Measurements from ENCODE around the gene SGCA.

SGCA gene

DNA sequence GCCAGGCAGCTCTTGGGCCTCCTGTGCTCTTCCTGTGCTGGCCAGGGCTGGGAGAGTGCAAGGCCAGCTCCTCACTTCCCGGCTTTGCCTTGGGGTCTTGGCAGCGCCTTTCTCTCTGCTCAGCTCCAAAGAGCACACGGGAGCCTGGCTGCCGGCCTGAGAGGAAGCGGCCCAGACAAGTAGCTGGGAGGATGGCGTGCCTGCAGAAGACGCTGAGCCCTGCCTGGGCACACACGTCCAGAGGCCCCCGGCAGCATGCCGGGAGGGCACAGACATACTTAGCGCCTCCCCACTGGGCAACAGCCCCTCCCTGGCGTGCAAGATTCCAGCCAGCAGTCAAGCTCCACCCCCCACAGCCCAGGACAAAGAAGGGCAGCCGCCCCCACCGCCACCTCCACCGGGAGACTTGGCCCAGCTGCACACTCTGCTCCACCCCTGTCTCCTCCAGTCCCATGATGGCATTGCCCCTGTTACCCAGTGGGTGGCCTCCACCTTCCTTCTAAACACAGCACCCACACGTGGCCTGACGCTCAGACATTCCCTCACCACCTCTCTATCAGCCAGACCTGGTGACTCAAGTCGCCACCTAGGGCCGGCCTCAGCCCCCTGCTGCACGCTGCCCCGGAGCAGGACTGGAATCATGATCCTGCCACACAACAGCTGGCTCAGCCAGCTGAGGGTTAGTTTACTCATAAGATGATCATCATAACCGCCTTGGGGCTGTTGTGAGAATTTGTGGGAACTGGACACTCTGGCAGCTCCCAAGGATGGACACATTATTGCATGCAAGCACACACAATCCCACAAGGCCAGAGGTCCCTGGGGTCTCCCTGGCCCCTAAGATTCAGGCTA is 12.4 kb downstream of the SGCA start:
- Mint-ChIP-seq H3K27ac (no peak overlapping the region), H3K36me3 (no peaks in the 10 kb centered on the region), H3K4me3 (peak overlapping the region; percentile 36), H3K9me3 (no peaks in the 10 kb centered on the region), H3K4me1 (peaks cover 15% of the 10 kb centered on the region)
- no peak for DNase-seq (ENCODE audit: low spot score in 2 of 2)
- peak; percentile 83 for ATAC-seq

DNA sequence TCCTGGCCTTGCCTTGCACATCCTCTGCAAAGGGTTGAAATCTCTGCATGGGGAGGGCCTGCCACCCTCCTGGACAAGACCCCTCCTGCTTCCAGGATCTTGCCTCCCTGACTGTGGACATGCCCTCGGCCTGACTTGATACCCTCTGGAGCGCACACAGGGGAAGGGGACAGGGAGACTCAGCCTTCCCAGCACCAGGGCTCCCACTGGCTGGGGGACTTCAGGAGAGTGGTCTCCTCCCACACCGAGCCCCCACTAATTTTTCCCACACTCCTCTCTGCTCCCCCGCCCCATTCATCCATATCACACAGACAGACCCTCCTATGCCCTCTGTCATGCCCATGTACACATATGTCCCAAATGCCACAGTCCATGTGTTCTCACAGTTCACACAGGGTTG is 14.3 kb downstream of the SGCA start:
- no peak for ATAC-seq

DNA sequence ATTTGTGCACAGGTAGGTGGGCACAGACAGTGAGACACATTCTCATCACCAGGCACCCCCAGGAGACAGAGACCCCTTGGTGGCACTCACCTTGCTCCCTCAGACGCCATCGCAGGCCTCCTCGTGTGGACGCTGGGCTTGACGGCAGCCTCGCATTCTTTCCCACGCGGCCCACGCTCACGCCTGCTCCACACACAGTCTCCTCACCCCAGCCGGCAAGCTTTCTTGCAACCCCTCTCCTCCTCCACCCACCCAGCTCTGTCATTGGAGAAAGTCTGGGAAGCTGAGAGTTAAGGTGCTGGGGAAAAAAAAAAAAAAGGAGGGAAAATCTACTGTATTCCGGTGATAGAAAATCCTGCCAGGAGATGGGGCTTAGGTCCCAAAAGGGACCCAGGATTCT is 14.8 kb downstream of the SGCA start:
- Mint-ChIP-seq H3K36me3 (no peaks in the 10 kb centered on the region), H3K27ac (no peak overlapping the region), H3K4me3 (no peak overlapping the region), H3K9me3 (no peaks in the 10 kb centered on the region), H3K4me1 (peaks cover 26% of the 10 kb centered on the region)
- ATAC-seq (no peak), DNase-seq (ENCODE audit: low spot score in 2 of 2) (no peak)

More for the DNA sequence above, 14.3 kb downstream of the SGCA start:
- DNase-seq (ENCODE audit: low spot score in 2 of 2), result no peak
- no peak overlapping the region for H3K27ac Mint-ChIP-seq
- H3K9me3 Mint-ChIP-seq, result no peaks in the 10 kb centered on the region
- peaks cover 26% of the 10 kb centered on the region for H3K4me1 Mint-ChIP-seq
- no peaks in the 10 kb centered on the region for H3K36me3 Mint-ChIP-seq
- no peak overlapping the region for H3K4me3 Mint-ChIP-seq

DNA sequence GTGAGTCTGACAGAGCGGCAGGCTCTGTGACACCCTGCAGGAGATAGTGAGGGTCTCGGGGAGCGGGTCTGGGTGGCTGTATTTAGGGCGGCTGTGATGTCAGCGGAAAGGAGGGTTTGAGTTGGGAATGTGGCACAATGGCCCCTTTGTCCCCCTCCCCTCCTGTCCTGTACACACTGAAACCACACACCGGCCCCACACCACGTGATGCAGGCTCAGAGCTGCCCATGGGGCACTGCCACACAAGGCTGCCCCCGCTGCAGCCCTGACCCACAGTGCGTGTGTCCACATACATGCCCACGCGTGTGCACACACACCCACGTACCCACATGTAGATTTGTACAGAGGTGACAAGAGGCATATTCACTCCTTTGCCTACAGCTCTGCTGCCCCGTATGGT is 15.3 kb downstream of the SGCA start:
- Mint-ChIP-seq H3K4me1 (peaks cover 26% of the 10 kb centered on the region), H3K4me3 (no peak overlapping the region), H3K9me3 (no peaks in the 10 kb centered on the region), H3K36me3 (no peaks in the 10 kb centered on the region), H3K27ac (no peak overlapping the region)
- ATAC-seq (no peak), DNase-seq (ENCODE audit: low spot score in 2 of 2) (no peak)

DNA sequence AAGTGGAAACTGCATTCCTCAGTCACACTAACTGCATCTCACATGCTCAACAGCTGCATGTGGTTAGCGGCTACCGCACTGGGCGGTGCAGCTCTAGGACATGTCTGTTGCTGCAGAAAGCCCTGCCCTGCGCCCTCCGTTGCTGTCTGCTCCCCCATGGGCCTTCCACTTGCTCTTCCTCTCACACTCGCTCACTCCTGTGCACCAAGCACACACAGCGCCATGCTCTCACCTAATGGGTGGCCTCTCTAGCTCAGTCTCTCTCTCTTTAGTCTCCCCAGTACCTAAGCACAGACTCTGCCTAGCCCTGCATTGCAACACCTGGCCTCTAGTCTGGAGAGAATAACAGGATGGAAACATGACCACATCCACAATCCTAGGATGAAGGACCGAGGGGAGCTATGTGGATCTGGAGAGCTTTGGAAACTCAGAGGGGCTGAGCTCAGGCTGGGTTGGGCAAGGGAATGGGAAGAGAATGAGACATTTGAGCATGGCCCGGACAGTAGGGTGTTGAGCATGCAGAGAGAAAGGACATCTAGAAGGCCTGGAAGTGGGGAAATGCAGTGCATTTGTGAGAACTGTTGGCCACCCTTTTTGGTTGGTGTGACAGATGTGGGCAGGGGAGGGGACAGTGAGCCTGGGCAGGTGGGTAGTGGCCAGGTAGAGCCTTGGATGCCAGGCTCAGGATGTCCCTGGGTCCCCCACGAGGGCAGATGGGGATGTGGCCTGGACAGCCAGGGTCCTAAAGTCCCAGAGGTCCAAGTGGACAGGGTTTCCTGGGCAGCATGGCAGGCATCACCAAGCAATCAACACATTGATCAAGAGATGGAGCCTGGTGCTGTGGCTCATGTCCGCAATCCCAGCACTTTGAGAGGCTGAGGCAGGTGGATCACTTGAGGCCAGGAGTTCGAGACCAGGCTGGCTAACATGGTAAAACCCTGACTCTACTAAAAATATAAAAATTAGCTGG is 16.1 kb downstream of the SGCA start:
- peaks cover 26% of the 10 kb centered on the region for H3K4me1 Mint-ChIP-seq
- ATAC-seq (no peak), DNase-seq (ENCODE audit: low spot score in 2 of 2) (no peak)
- no peaks in the 10 kb centered on the region for H3K36me3 Mint-ChIP-seq
- no peak overlapping the region for H3K27ac Mint-ChIP-seq
- H3K4me3 Mint-ChIP-seq, result no peak overlapping the region
- no peaks in the 10 kb centered on the region for H3K9me3 Mint-ChIP-seq

DNA sequence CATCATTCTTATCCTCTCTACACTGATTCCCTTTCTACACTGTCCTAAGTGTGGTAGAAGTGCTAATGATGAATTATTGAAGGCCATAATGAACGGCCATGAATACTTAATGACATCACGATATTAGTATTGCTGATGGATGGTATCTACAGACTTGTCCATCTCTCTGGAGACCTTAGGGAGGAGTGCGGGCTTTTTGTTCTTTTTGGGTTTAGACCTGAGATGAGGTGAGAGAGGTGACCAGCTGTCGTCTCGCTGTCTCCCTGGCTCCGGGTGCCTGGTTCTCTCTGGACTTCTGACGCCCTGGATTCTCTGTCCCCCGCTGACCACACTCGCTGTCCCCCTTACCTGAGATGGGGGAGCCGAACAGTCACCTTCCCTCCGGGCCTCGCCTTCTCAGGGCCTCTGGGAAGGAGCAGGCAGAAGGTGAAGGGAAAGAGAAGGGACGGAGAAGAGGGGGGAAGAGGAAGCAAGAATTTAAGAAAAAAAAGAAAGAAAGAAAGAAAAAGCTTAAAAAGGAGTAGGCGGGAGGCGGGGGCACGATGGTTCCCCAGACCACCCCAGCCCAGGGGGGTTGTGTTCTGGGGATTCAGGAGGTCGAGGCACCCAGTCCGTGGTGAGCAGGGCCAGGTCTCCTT is 17.1 kb downstream of the SGCA start:
- H3K4me3 Mint-ChIP-seq, result no peak overlapping the region
- no peak for ATAC-seq

DNA sequence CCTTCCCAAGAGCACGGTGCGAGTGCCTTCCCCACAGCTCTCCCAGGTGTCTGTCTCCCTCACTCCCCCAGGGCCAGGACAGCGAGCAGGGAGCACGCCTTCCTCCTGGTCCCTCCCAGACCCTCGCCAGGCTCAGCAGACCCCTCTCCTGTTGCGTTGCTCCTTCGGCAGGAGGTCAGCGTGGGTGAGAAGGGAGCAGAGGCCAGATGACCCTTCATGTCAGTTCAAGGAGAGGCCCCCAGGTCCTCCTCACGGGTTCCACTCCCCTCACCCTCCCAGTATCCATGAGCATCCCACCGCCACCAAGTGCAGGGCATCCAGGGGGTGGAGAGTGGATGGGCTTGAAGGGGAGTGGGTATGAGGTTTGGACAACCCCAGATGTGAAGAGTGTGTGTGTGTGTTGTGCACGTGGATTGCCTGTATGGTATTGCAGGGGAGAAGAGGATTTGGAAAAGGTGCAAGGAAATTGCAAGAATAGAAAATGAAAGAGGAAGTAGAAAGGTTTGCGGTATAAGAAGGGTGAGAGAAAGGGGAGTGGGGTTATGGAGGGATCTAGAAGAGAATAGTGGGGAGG is 17.7 kb downstream of the SGCA start:
- ATAC-seq, result no peak
- Mint-ChIP-seq H3K4me1 (peaks cover 19% of the 10 kb centered on the region), H3K4me3 (peak overlapping the region; percentile 7), H3K9me3 (no peaks in the 10 kb centered on the region), H3K36me3 (no peaks in the 10 kb centered on the region), H3K27ac (peak overlapping the region; percentile 33)
- no peak for DNase-seq (ENCODE audit: low spot score in 2 of 2)

More for the DNA sequence above, 17.1 kb downstream of the SGCA start:
- Mint-ChIP-seq H3K36me3 (no peaks in the 10 kb centered on the region), H3K9me3 (no peaks in the 10 kb centered on the region), H3K4me1 (peaks cover 25% of the 10 kb centered on the region), H3K27ac (no peak overlapping the region)
- no peak for DNase-seq (ENCODE audit: low spot score in 2 of 2)

DNA sequence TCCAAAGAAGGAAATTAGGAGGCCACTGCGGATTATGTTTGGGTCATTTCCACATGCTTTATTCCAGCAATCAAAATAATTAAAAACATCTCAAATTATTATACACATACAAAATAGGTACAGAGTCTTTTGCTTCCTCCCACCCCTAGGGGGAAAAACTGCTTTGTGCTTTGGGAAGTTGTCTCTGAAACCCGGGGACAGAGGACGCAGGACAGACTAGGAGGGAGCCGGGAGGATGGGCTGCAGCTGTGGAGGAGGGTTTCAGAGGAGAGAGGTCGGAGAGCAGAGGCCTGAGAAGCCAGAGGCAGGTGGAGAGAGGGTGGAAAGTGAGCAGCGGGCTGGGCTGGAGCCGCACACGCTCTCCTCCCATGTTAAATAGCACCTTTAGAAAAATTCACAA is 18.3 kb downstream of the SGCA start:
- ATAC-seq (no peak), DNase-seq (ENCODE audit: low spot score in 2 of 2) (no peak)
- Mint-ChIP-seq H3K36me3 (no peaks in the 10 kb centered on the region), H3K27ac (peak overlapping the region; percentile 33), H3K9me3 (no peaks in the 10 kb centered on the region), H3K4me3 (peak overlapping the region; percentile 7), H3K4me1 (peaks cover 17% of the 10 kb centered on the region)

DNA sequence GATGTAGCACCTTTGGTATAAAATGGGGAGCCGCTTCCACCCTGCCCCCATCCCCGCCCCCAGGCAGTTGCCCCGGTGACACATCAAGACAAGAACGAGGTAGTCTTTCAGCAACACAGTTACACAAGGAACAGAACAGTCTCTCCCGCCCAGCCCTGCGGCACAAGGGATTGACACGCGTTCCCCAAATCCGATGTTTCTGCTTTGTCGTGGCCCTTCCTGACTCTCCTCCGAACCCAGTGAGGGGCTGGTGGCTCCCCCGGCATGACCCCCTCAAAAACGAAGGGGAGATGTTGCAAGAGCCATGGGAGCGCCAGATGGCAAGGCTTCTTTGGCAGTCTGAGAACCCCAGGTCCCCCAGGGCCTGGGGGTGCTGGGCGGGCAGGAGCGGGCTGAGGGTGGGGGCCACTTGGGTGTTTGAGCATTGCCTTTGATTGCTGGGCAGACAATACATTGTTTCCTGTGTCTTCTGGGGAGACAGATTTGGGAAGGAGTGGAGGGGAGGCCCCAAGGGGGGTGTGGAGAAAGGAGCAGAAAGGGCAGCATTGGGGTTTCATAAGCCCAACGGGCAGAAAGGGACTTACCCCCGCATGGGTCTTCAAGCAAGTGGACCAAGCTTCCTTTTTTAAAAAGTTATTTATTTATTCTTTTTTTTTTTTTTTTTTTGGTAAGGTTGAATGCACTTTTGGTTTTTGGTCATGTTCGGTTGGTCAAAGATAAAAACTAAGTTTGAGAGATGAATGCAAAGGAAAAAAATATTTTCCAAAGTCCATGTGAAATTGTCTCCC is 19.0 kb downstream of the SGCA start:
- H3K27ac Mint-ChIP-seq, result no peak overlapping the region
- no peaks in the 10 kb centered on the region for H3K9me3 Mint-ChIP-seq

DNA sequence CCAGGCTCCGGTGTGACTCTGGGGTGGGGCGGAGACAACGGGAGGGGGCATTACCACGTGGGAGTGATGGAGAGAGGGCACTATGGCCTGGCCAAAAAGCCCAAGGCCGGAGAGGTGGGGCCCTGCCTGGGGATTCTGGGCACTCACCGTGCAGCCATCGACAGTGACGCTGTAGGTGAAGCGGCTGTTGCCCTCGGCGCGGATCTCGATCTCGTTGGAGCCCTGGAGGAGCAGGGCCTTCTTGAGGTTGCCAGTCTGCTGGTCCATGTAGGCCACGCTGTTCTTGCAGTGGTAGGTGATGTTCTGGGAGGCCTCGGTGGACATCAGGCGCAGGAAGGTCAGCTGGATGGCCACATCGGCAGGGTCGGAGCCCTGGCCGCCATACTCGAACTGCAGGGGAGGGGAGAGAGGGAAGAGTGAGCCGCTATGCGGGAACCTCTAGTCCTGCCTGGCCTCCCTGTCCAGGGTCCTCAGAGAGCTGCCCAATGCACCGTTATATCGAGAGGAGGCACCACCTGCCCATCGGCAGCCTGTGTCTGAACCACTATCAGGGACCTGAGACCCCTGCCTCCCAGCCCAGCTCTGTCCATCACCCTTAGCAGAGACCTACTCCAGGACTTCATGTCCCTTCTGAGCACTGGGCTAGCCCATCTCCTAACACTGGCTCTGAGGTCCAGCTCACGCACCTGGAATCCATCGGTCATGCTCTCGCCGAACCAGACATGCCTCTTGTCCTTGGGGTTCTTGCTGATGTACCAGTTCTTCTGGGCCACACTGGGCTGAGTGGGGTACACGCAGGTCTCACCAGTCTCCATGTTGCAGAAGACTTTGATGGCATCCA is 20.0 kb downstream of the SGCA start:
- DNase-seq (ENCODE audit: low spot score in 2 of 2), result no peak
- Mint-ChIP-seq H3K9me3 (no peaks in the 10 kb centered on the region), H3K36me3 (no peaks in the 10 kb centered on the region), H3K4me3 (no peak overlapping the region), H3K27ac (no peak overlapping the region), H3K4me1 (peaks cover 17% of the 10 kb centered on the region)
- ATAC-seq, result no peak

More for the DNA sequence above, 19.0 kb downstream of the SGCA start:
- Mint-ChIP-seq H3K4me3 (no peak overlapping the region), H3K36me3 (no peaks in the 10 kb centered on the region), H3K4me1 (peaks cover 17% of the 10 kb centered on the region)
- no peak for DNase-seq (ENCODE audit: low spot score in 2 of 2)
- ATAC-seq, result no peak

DNA sequence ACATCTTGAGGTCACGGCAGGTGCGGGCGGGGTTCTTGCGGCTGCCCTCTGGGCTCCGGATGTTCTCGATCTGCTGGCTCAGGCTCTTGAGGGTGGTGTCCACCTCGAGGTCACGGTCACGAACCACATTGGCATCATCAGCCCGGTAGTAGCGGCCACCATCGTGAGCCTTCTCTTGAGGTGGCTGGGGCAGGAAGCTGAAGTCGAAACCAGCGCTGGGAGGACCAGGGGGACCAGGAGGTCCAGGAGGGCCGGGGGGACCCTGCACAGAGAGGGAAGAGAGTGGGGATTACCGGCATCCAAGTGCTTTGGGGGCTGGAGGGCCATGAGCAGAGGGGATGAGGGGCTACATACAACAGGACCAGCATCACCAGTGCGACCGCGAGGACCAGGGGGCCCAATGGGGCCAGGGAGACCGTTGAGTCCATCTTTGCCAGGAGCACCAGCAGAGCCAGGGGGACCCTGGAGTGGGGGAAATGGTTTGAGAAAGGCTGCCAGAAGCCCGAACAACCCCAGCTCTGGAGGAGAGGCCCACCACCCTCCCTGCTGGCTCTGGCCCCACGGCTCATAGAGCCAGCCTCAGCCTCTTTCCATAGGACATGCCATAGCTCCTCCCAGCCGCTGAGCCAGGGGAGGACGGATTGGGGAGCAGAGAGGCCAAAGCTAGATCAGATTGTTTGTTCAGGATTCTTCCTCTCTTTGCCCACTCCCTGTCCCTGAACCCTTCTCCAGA is 21.0 kb downstream of the SGCA start:
- no peaks in the 10 kb centered on the region for H3K9me3 Mint-ChIP-seq
- no peak for DNase-seq (ENCODE audit: low spot score in 2 of 2)

DNA sequence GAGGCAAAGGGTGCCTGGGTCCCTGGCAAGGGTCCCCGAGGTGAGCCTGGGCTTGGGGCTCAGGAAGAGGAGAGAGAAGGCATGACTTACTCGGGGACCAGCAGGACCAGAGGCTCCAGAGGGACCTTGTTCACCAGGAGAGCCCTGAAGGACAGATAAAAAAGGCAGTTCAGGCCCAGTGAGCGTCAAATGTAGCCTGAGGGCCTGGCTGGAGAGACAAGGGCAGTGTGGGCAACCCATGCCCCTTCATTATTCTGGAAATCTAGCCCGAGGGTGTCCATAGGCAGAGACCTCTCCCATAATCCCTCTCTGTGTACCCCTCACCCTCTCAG is 21.6 kb downstream of the SGCA start:
- no peaks in the 10 kb centered on the region for H3K36me3 Mint-ChIP-seq
- no peak overlapping the region for H3K4me3 Mint-ChIP-seq
- H3K27ac Mint-ChIP-seq, result no peak overlapping the region
- no peak for ATAC-seq
- H3K9me3 Mint-ChIP-seq, result no peaks in the 10 kb centered on the region
- DNase-seq (ENCODE audit: low spot score in 2 of 2), result no peak
- peaks cover 17% of the 10 kb centered on the region for H3K4me1 Mint-ChIP-seq

More for the DNA sequence above, 21.0 kb downstream of the SGCA start:
- no peak for ATAC-seq
- Mint-ChIP-seq H3K27ac (no peak overlapping the region), H3K4me1 (peaks cover 17% of the 10 kb centered on the region), H3K36me3 (no peaks in the 10 kb centered on the region), H3K4me3 (no peak overlapping the region)

DNA sequence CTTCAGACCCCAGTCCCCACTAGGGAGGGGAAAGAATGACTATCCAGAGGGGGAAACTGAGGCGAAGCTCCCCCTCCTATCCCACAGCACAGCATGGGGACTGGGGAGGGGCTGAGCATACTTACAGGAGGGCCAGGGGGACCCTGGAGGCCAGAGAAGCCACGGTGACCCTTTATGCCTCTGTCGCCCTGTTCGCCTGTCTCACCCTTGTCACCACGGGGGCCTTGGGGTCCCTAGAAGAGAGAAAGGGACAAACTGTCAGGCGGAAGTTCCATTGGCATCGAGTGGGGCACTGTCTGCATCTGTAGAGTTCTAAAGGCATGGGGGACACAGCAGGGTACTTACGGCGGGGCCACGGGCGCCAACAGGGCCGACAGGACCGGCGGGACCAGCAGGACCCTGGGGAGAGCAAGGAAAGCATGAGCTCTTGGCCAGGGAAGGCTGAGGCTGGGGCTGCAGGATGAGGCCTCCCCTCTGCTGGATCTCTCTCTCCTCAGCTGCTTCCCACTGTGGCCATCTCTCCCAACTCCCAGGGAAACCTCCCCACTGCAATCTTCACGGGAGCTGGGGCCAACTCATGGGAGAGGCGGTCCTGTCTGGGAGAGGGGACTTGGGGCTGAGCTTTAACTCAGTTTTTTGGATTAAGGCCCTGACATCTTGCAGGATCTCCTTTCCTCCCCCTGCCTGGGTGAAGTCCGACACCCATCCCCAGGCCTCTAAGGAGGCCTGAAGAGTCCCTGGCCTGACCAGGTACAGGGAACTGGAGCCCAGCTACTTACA is 22.1 kb downstream of the SGCA start:
- H3K9me3 Mint-ChIP-seq, result no peaks in the 10 kb centered on the region
- H3K4me3 Mint-ChIP-seq, result no peak overlapping the region
- ATAC-seq, result no peak
- H3K27ac Mint-ChIP-seq, result no peak overlapping the region
- H3K4me1 Mint-ChIP-seq, result peaks cover 14% of the 10 kb centered on the region
- DNase-seq (ENCODE audit: low spot score in 2 of 2), result no peak
- no peaks in the 10 kb centered on the region for H3K36me3 Mint-ChIP-seq
